ENCODE results near the gene SDF2L1.

The SDF2L1 gene

GRCh38 chr22:21622011-21622918, 19.8 kb upstream of the SDF2L1 start:
- no peak for DNase-seq

- no peak for DNase-seq
Observed at GRCh38 chr22:21622919-21623647, 19.0 kb upstream of the SDF2L1 start.

- DNase-seq = no peak
Observed at GRCh38 chr22:21623648-21623970, 18.5 kb upstream of the SDF2L1 start.

GRCh38 chr22:21624120-21624879, 17.8 kb upstream of the SDF2L1 start:
- no peak for DNase-seq

GRCh38 chr22:21624880-21625791, 17.0 kb upstream of the SDF2L1 start:
- DNase-seq = no peak

- DNase-seq = no peak
Observed at GRCh38 chr22:21626073-21626734, 15.9 kb upstream of the SDF2L1 start.

GRCh38 chr22:21626735-21627469, 15.2 kb upstream of the SDF2L1 start:
- DNase-seq = no peak

- no peak for DNase-seq
Observed at GRCh38 chr22:21628386-21629254, 13.5 kb upstream of the SDF2L1 start.

GRCh38 chr22:21629255-21630149, 12.6 kb upstream of the SDF2L1 start, which contains the start of gene YDJC:
Gene YDJC, minus strand, starts transcription at chr22:21630022. Its CDS starts 8 bp downstream, at chr22:21630014.
- peak; percentile 43 for DNase-seq

- DNase-seq = no peak
Observed at GRCh38 chr22:21631025-21631424, 11.1 kb upstream of the SDF2L1 start.

- no peak for DNase-seq
Observed at GRCh38 chr22:21632237-21632895, 9.7 kb upstream of the SDF2L1 start, which contains the start of gene CCDC116. Gene CCDC116, plus strand, starts transcription at chr22:21632760. Its CDS starts 422 bp downstream, at chr22:21633182.

GRCh38 chr22:21632931-21633330, 9.2 kb upstream of the SDF2L1 start:
- no peak for DNase-seq

GRCh38 chr22:21633481-21633880, 8.6 kb upstream of the SDF2L1 start:
- DNase-seq = no peak

- DNase-seq = no peak
Observed at GRCh38 chr22:21634081-21634480, 8.0 kb upstream of the SDF2L1 start.

- DNase-seq = no peak
Observed at GRCh38 chr22:21634844-21635243, 7.3 kb upstream of the SDF2L1 start.

- DNase-seq = no peak
Observed at GRCh38 chr22:21635771-21636510, 6.2 kb upstream of the SDF2L1 start.

GRCh38 chr22:21636629-21637218, 5.4 kb upstream of the SDF2L1 start:
- DNase-seq = no peak

Measured in SIG-M5 (cell line).